ENCODE results near the gene NODAL. TPM values are rescaled to one million over a fixed set of nuclear protein-coding genes. Genes with fewer than 3 reads are reported as not detected.
"Not testable (repeated sequence)": the region's sequence is repeated elsewhere in the genome, so short reads cannot be mapped to it uniquely, and the experiment has no call there.

Gene NODAL
- total RNA-seq (2021) = not detected in 2 replicates
- not detected for Bru-seq, nascent RNA
- not detected for BruChase-seq, experiment 1, labeled RNA remaining after a 2-hour chase
- not detected for BruChase-seq, experiment 2, labeled RNA remaining after a 6-hour chase
- long read RNA-seq = 0 reads

DNA sequence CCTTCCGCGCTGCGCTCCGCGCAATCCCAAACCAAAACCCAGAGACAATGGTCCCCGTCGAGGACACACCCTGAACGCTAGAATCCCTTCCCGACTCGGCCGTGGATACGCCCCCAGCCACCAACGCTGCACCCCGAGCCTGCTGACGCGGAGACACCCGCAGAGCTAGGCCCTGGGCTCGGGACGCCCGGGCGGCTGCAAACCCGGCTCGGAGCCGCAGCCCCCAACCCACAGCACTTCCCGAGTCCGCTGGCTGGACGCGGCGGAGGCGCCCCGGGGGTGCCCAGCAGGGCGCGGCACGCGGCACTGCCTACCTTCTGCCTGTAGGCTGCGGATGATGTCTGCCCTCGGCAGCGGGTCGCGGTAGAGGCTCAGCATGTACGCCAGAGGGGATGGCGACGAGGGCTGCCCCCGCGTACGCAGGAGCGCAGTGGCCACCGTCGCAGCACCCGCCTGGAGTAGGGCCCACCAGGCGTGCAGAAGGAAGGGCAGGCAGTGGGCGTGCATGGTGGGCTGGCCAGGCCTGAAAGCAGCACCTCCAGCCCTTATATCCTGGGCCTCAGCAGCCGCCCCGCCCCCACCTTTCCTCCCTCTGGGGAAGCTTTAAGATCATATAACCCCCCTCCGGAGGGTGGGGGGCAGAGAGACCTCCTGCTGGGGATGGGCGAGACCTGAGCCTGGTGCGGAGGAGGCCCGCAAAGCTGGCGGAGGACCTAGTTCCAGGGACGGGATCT lies at the start of gene NODAL:
TSS of gene NODAL (minus strand) at position 521 of the 734 bp plus-strand sequence. CDS start at position 507, 14 bp downstream.
- BruUV-seq (replicated peaks) = no TSS peak
- no peaks in the 10 kb centered on the region for H4K20me1 ChIP-seq (ENCODE audit: insufficient read depth)
- peaks cover 16% of the 10 kb centered on the region for H3K27me3 ChIP-seq (ENCODE audit: insufficient read depth, low read depth)
- H3K4me3 ChIP-seq = no peak within 1 kb of the TSS
- ChIA-PET CTCF (no interaction called here), POLR2A (ENCODE audit: unreplicated experiment) (no interaction called here)
- intact Hi-C loops (cut with micrococcal nuclease; ENCODE audit: unreplicated experiment) = no loop called here
- TF ChIP-seq, protein P1, sequence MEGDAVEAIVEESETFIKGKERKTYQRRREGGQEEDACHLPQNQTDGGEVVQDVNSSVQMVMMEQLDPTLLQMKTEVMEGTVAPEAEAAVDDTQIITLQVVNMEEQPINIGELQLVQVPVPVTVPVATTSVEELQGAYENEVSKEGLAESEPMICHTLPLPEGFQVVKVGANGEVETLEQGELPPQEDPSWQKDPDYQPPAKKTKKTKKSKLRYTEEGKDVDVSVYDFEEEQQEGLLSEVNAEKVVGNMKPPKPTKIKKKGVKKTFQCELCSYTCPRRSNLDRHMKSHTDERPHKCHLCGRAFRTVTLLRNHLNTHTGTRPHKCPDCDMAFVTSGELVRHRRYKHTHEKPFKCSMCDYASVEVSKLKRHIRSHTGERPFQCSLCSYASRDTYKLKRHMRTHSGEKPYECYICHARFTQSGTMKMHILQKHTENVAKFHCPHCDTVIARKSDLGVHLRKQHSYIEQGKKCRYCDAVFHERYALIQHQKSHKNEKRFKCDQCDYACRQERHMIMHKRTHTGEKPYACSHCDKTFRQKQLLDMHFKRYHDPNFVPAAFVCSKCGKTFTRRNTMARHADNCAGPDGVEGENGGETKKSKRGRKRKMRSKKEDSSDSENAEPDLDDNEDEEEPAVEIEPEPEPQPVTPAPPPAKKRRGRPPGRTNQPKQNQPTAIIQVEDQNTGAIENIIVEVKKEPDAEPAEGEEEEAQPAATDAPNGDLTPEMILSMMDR (conservative IDR thresholded peaks at IDR 0.05) = no peak
- TF ChIP-seq EZH2 (IDR thresholded peaks at IDR 0.05; ENCODE audit: low read depth) = no peak
- no peaks in the 10 kb centered on the region for H3K9me3 ChIP-seq (ENCODE audit: insufficient read depth, low read depth)
- no peaks in the 10 kb centered on the region for H3K4me1 ChIP-seq (replicated peaks; ENCODE audit: insufficient read depth)
- DNase-seq = no peak
- no peak within 1 kb of the TSS for H2AFZ ChIP-seq
- no peaks in the 10 kb centered on the region for H3K36me3 ChIP-seq (ENCODE audit: low read depth)
- H3K4me2 ChIP-seq = no peak within 1 kb of the TSS
- H3K79me2 ChIP-seq (ENCODE audit: low read depth) = no peaks in the 10 kb centered on the region
- H3F3A ChIP-seq (ENCODE audit: insufficient read depth, low read depth) = peaks cover 5% of the 10 kb centered on the region; the same call in 1 of the 2 replicates
- no peak within 1 kb of the TSS for H3K27ac ChIP-seq
- no peaks in the 10 kb centered on the region for H3K9me2 ChIP-seq (ENCODE audit: insufficient read depth)

DNA sequence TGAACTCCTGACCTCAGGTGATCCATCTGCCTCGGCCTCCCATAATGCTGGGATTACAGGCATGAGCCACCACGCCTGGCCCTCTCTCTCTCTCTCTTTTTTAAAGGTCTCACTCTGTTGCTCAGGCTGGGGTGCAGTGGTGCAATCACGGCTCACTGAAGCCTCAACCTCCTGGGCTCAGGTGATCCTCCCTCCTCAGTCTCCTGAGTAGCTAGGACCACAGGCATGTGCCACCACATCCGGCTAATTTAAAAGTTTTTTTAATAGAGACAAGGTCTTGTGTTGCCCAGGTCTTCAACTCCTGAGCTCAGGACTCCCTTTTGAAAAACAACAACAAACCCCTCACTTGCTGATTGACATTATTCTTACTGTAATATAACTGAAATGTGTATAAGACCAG lies 48.7 kb upstream of the NODAL start:
- no peak overlapping the region for H2AFZ ChIP-seq
- no peak overlapping the region for H3K27ac ChIP-seq
- TF ChIP-seq, protein P1 (conservative IDR thresholded peaks at IDR 0.05) = no peak
- no peak for TF ChIP-seq EZH2 (IDR thresholded peaks at IDR 0.05; ENCODE audit: low read depth)
- ChIA-PET POLR2A (ENCODE audit: unreplicated experiment) (interaction anchor here (0.7 kb wide), 1 partner anchor 45 kb away, joined by 3 read pairs; no protein-coding TSS in a partner anchor), CTCF (no interaction called here)
- 0 out of 2 replicates have a peak, but pooled peaks cover 5% of the 10 kb centered on the region for H4K20me1 ChIP-seq (ENCODE audit: insufficient read depth)
- H3F3A ChIP-seq (ENCODE audit: insufficient read depth, low read depth) = no peaks in the 10 kb centered on the region
- no peaks in the 10 kb centered on the region for H3K79me2 ChIP-seq (ENCODE audit: low read depth)
- intact Hi-C loops (cut with micrococcal nuclease; ENCODE audit: unreplicated experiment) = no loop called here
- H3K36me3 ChIP-seq (ENCODE audit: low read depth) = no peaks in the 10 kb centered on the region
- H3K4me2 ChIP-seq = no peak overlapping the region
- no peak for DNase-seq
- H3K9me3 ChIP-seq (ENCODE audit: insufficient read depth, low read depth) = no peaks in the 10 kb centered on the region
- no TSS peak for BruUV-seq (replicated peaks)
- no peaks in the 10 kb centered on the region for H3K4me1 ChIP-seq (replicated peaks; ENCODE audit: insufficient read depth)
- H3K9me2 ChIP-seq (ENCODE audit: insufficient read depth) = no peaks in the 10 kb centered on the region
- H3K4me3 ChIP-seq = no peak overlapping the region
- H3K27me3 ChIP-seq (ENCODE audit: insufficient read depth, low read depth) = no peaks in the 10 kb centered on the region

DNA sequence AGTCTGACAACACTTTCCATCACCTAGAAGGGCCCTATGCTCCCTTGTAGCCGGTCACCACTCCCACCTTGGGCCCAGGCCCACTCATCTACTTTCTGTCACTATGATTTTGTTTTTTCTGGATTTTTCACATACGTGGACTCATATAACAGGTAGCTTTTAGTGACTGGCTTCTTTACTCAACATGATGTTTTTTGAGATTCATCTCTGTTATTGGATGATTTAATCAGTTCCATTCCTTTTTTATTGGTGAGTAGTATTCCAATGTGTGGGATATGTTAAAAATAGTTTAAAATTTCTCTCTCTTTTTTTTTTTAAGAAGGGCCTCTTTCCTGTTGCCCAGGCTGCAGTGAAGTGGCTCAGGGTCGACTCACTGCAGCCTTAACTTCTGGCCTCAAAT lies 46.3 kb upstream of the NODAL start:
- no peaks in the 10 kb centered on the region for H4K20me1 ChIP-seq (ENCODE audit: insufficient read depth)
- H2AFZ ChIP-seq = no peak overlapping the region
- no peaks in the 10 kb centered on the region; the same call in 1 of the 2 replicates for H3F3A ChIP-seq (ENCODE audit: insufficient read depth, low read depth)
- no TSS peak for BruUV-seq (replicated peaks)
- no peaks in the 10 kb centered on the region for H3K79me2 ChIP-seq (ENCODE audit: low read depth)
- ChIA-PET CTCF (no interaction called here), POLR2A (ENCODE audit: unreplicated experiment) (interaction anchor here (0.6 kb wide), 1 partner anchor 775 kb away, joined by 3 read pairs; no protein-coding TSS in a partner anchor)
- H3K9me2 ChIP-seq (ENCODE audit: insufficient read depth) = no peaks in the 10 kb centered on the region
- H3K27me3 ChIP-seq (ENCODE audit: insufficient read depth, low read depth) = no peaks in the 10 kb centered on the region
- intact Hi-C loops (cut with micrococcal nuclease; ENCODE audit: unreplicated experiment) = no loop called here
- H3K27ac ChIP-seq = no peak overlapping the region
- H3K9me3 ChIP-seq (ENCODE audit: insufficient read depth, low read depth) = no peaks in the 10 kb centered on the region
- TF ChIP-seq, protein P1 (conservative IDR thresholded peaks at IDR 0.05) = no peak
- TF ChIP-seq EZH2 (IDR thresholded peaks at IDR 0.05; ENCODE audit: low read depth) = no peak
- no peak overlapping the region for H3K4me2 ChIP-seq
- no peaks in the 10 kb centered on the region for H3K36me3 ChIP-seq (ENCODE audit: low read depth)
- no peak for DNase-seq
- H3K4me1 ChIP-seq (replicated peaks; ENCODE audit: insufficient read depth) = no peaks in the 10 kb centered on the region
- H3K4me3 ChIP-seq = no peak overlapping the region

DNA sequence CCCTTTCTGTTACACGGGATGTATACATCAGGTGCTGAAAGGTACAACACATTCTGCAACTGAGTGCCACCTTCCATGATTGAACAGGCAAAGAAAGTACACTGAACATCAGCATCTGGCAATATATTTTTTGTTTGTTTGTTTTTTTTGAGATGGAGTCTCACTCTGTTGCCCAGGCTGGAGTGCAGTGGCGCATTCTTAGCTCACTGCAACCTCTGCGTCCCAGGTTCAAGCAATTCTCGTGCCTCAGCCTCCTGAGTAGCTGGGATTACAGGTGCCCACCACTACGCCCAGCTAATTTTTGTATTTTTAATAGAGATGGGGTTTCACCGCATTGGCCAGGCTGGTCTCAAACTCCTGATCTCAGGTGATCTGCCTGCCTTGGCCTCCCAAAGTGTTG lies 42.4 kb upstream of the NODAL start:
- CTCF ChIA-PET = interaction anchor here (0.7 kb wide), 1 partner anchor 200 kb away, joined by 3 read pairs; no protein-coding TSS in a partner anchor
- not testable (repeated sequence) for BruUV-seq (replicated peaks)

More for the DNA sequence above, 42.4 kb upstream of the NODAL start:
- H3K36me3 ChIP-seq (ENCODE audit: low read depth); H4K20me1 ChIP-seq (ENCODE audit: insufficient read depth); H3K79me2 ChIP-seq (ENCODE audit: low read depth); H3K4me3 ChIP-seq; H3K9me2 ChIP-seq (ENCODE audit: insufficient read depth); H2AFZ ChIP-seq; DNase-seq; H3F3A ChIP-seq (ENCODE audit: insufficient read depth, low read depth); H3K9me3 ChIP-seq (ENCODE audit: insufficient read depth, low read depth); H3K27ac ChIP-seq; H3K27me3 ChIP-seq (ENCODE audit: insufficient read depth, low read depth); intact Hi-C loops (cut with micrococcal nuclease; ENCODE audit: unreplicated experiment); H3K4me2 ChIP-seq: not testable (repeated sequence)
- H3K4me1 ChIP-seq (replicated peaks; ENCODE audit: insufficient read depth) = 0 out of 2 replicates have a peak, but pooled peaks cover 12% of the 10 kb centered on the region
- POLR2A ChIA-PET (ENCODE audit: unreplicated experiment) = interaction anchor here (0.7 kb wide), 1 partner anchor 28 kb away, joined by 3 read pairs; no protein-coding TSS in a partner anchor
